Measurements from ENCODE around the gene HMCES.

- TF ChIP-seq, protein P1, sequence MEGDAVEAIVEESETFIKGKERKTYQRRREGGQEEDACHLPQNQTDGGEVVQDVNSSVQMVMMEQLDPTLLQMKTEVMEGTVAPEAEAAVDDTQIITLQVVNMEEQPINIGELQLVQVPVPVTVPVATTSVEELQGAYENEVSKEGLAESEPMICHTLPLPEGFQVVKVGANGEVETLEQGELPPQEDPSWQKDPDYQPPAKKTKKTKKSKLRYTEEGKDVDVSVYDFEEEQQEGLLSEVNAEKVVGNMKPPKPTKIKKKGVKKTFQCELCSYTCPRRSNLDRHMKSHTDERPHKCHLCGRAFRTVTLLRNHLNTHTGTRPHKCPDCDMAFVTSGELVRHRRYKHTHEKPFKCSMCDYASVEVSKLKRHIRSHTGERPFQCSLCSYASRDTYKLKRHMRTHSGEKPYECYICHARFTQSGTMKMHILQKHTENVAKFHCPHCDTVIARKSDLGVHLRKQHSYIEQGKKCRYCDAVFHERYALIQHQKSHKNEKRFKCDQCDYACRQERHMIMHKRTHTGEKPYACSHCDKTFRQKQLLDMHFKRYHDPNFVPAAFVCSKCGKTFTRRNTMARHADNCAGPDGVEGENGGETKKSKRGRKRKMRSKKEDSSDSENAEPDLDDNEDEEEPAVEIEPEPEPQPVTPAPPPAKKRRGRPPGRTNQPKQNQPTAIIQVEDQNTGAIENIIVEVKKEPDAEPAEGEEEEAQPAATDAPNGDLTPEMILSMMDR (IDR thresholded peaks at IDR 0.05): no peak
- TF ChIP-seq POLR2A (IDR thresholded peaks at IDR 0.05; ENCODE audit: low read depth) (no peak), EP300 (IDR thresholded peaks at IDR 0.05) (no peak), POLR2AphosphoS5 (IDR thresholded peaks at IDR 0.05) (no peak)
Observed at GRCh38 chr3:129239991-129240390, 38.7 kb upstream of the HMCES start.
